H9 (cell line): ENCODE results near the gene FHIT. TPM values are rescaled to one million over a fixed set of nuclear protein-coding genes. Genes with fewer than 3 reads are reported as not detected.

Source experiments
- DNase-seq: peaks from one replicate; pipeline ENCODE4 v3.0.0-alpha.2; 2017
- H2AFZ ChIP-seq: one replicate; pipeline ENCODE4 v1.6.1; 2013; ENCODE audit warnings: mild to moderate bottlenecking, low read length, control low read depth, moderate library complexity
- H2AK5ac ChIP-seq: 2 replicates; pipeline ENCODE4 v1.6.1; 2013; ENCODE audit warnings: low read length, control low read depth, mixed read lengths; ENCODE audit not compliant: insufficient read length
- H2BK120ac ChIP-seq: one replicate; pipeline ENCODE4 v1.6.1; 2013; ENCODE audit warnings: low read depth, mild to moderate bottlenecking, low read length, control low read depth, inconsistent platforms; ENCODE audit not compliant: poor library complexity, severe bottlenecking
- H2BK12ac ChIP-seq: 2 replicates; pipeline ENCODE4 v1.6.1; 2013; ENCODE audit warnings: low read length, control low read depth, mixed read lengths, low read depth; ENCODE audit not compliant: insufficient read length
- H2BK15ac ChIP-seq: 2 replicates; pipeline ENCODE4 v1.6.1; 2013; ENCODE audit warnings: low read depth, low read length, control low read depth
- H2BK20ac ChIP-seq: one replicate; pipeline ENCODE4 v1.6.1; 2013; ENCODE audit warnings: low read depth, mild to moderate bottlenecking, low read length, control low read depth, inconsistent platforms; ENCODE audit not compliant: poor library complexity, severe bottlenecking
- H2BK5ac ChIP-seq: 2 replicates; pipeline ENCODE4 v1.6.1; 2013; ENCODE audit warnings: low read length, control low read depth, mixed read lengths; ENCODE audit not compliant: insufficient read length
- H3K14ac ChIP-seq: 2 replicates; pipeline ENCODE4 v1.6.1; 2013; ENCODE audit warnings: low read length, control low read depth; ENCODE audit not compliant: insufficient read depth
- H3K18ac ChIP-seq: 2 replicates; pipeline ENCODE4 v1.6.1; 2013; ENCODE audit warnings: low read depth, mild to moderate bottlenecking, mixed read lengths, low read length, control low read depth; ENCODE audit not compliant: insufficient read length
- H3K23ac ChIP-seq: 2 replicates; pipeline ENCODE4 v1.6.1; 2013; ENCODE audit warnings: low read length, control low read depth, mixed read lengths, low read depth; ENCODE audit not compliant: insufficient read length
- H3K23me2 ChIP-seq: 2 replicates; pipeline ENCODE4 v1.6.1; 2013; ENCODE audit warnings: low read depth, mild to moderate bottlenecking, mixed read lengths, low read length, control low read depth; ENCODE audit not compliant: insufficient read length, poor library complexity, severe bottlenecking
- H3K27ac ChIP-seq: 2 replicates; pipeline ENCODE4 v1.5.1; 2013; ENCODE audit warnings: low read length, control low read depth, mixed read lengths, low read depth; ENCODE audit not compliant: insufficient read length
- H3K27me3 ChIP-seq: 2 replicates; pipeline ENCODE4 v1.6.1; 2013; ENCODE audit warnings: low read length, control low read depth, inconsistent platforms; ENCODE audit not compliant: insufficient read depth
- H3K4ac ChIP-seq: 2 replicates; pipeline ENCODE4 v1.6.1; 2013; ENCODE audit warnings: low read depth, mild to moderate bottlenecking, control low read depth, inconsistent platforms, low read length, moderate library complexity
- H3K4me1 ChIP-seq: 2 replicates; pipeline ENCODE4 v1.6.1; 2013; ENCODE audit warnings: low read length, control low read depth, inconsistent platforms; ENCODE audit not compliant: insufficient read depth
- H3K4me2 ChIP-seq: 2 replicates; pipeline ENCODE4 v1.6.1; 2013; ENCODE audit warnings: low read length, control low read depth, mixed read lengths; ENCODE audit not compliant: insufficient read length, insufficient read depth
- H3K56ac ChIP-seq: 2 replicates; pipeline ENCODE4 v1.6.1; 2013; ENCODE audit warnings: low read depth, mild to moderate bottlenecking, mixed read lengths, low read length, control low read depth; ENCODE audit not compliant: insufficient read length
- H3K79me1 ChIP-seq: 2 replicates; pipeline ENCODE4 v1.6.1; 2013; ENCODE audit warnings: low read depth, mild to moderate bottlenecking, moderate library complexity, low read length, control low read depth, inconsistent platforms; ENCODE audit not compliant: insufficient read depth, poor library complexity, severe bottlenecking
- H3K79me2 ChIP-seq: 2 replicates; pipeline ENCODE4 v1.6.1; 2013; ENCODE audit warnings: low read length, control low read depth, inconsistent platforms; ENCODE audit not compliant: insufficient read depth
- H3K9ac ChIP-seq: 2 replicates; pipeline ENCODE4 v1.6.1; 2013; ENCODE audit warnings: low read length, control low read depth, mixed read lengths; ENCODE audit not compliant: insufficient read length; ENCODE audit errors: extremely low read depth
- H3K9me3 ChIP-seq: one replicate; pipeline ENCODE4 v1.6.1; 2013; ENCODE audit warnings: low read depth, low read length, inconsistent platforms; ENCODE audit not compliant: control insufficient read depth
- H3T11ph ChIP-seq: one replicate; pipeline ENCODE4 v1.6.1; 2013; ENCODE audit warnings: mild to moderate bottlenecking, low read length, control low read depth, inconsistent platforms
- H4K20me1 ChIP-seq: one replicate; pipeline ENCODE4 v1.6.1; 2013; ENCODE audit not compliant: control insufficient read depth, insufficient read length, insufficient read depth
- H4K5ac ChIP-seq: 2 replicates; pipeline ENCODE4 v1.6.1; 2013; ENCODE audit warnings: low read depth, mild to moderate bottlenecking, mixed read lengths, low read length, control low read depth; ENCODE audit not compliant: insufficient read length
- H4K8ac ChIP-seq: replicated peaks from 2 replicates; pipeline ENCODE4 v1.6.1; 2013; ENCODE audit warnings: low read length, control low read depth, mixed read lengths, low read depth; ENCODE audit not compliant: insufficient read length
- H4K91ac ChIP-seq: 2 replicates; pipeline ENCODE4 v1.6.1; 2013; ENCODE audit warnings: low read depth, mild to moderate bottlenecking, moderate library complexity, mixed read lengths, low read length, control low read depth; ENCODE audit not compliant: insufficient read length
- H3K27ac Mint-ChIP-seq, 3 experiments: 2 replicates in 2 of 3; 3 replicates in 1 of 3; pipeline ENCODE4 v1.8.0; 2020 to 2021; ENCODE audit warnings: mixed read lengths in 3 of 3, mild to moderate bottlenecking in 1 of 3, moderate library complexity in 1 of 3
- H3K27me3 Mint-ChIP-seq: 2 replicates; pipeline ENCODE4 v1.8.0; 2021; ENCODE audit warnings: low read depth, mild to moderate bottlenecking, moderate library complexity, mixed read lengths
- H3K36me3 Mint-ChIP-seq, 3 experiments: 2 replicates in 2 of 3; 3 replicates in 1 of 3; pipeline ENCODE4 v1.8.0; 2020 to 2021; ENCODE audit warnings: low read depth in 3 of 3, mixed read lengths in 3 of 3; ENCODE audit not compliant: insufficient read depth in 1 of 3
- H3K4me1 Mint-ChIP-seq, 2 experiments: 2 replicates each; pipeline ENCODE4 v1.8.0; 2020; ENCODE audit warnings: mixed read lengths in 2 of 2
- H3K4me3 Mint-ChIP-seq, 2 experiments: 2 replicates in 1 of 2; 3 replicates in 1 of 2; pipeline ENCODE4 v1.8.0; 2020 to 2021; ENCODE audit warnings: mild to moderate bottlenecking in 2 of 2, mixed read lengths in 2 of 2, moderate library complexity in 1 of 2
- H3K9me3 Mint-ChIP-seq, 2 experiments: 2 replicates in 1 of 2; 3 replicates in 1 of 2; pipeline ENCODE4 v1.8.0; 2020; ENCODE audit warnings: mild to moderate bottlenecking in 2 of 2, mixed read lengths in 2 of 2, moderate library complexity in 1 of 2
- WGBS: extraction: QIAGEN DNeasy Blood & Tissue Kit; methylation state at CpG from one replicate; pipeline ENCODE4 v1.1.7; 2013; ENCODE audit warnings: missing lambda C conversion rate, low lambda C conversion rate, mixed read lengths; ENCODE audit not compliant: insufficient read length; ENCODE audit errors: extremely low coverage; 5-methylcytosine and 5-hydroxymethylcytosine counted together
- total RNA-seq: library from RNA; stranded (reverse); gene quantifications from 2 replicates; pipeline ENCODE4 v1.2.1, GENCODE V29; 2021
- TF ChIP-seq, protein P1 (sequence below): fragments of 200-600 bp; sonication (generic); conservative IDR thresholded peaks from 3 replicates; pipeline ENCODE4 v1.8.0; 2021; ENCODE audit warnings: antibody characterized with exemption, mild to moderate bottlenecking

FHIT gene
- total RNA-seq, 1 experiment from 2014 or later, result 3.0 TPM

DNA sequence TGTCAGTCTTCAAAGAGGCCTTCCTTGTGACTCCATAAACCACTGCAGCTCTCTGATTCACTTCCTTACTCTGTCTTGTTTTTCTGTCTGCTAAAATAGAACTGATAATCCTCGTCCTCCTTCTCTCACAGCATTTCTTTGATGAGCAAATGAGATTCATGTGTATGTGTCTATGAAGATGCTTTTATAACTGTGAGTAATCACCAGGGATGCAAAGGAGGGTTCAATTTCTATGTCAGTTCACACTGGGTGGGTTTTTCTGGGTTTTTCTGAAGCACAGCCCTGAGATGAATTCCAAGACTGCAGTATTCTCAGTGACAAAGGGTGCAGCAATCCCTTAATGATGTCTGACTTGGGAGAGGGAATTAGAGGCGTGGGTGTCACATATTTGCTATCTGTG lies 1454.8 kb downstream of the FHIT start:
- Histone ChIP-seq H3K23ac (no peak overlapping the region), H3K56ac (no peak overlapping the region), H3K23me2 (no peaks in the 10 kb centered on the region), H3K27me3 (no peaks in the 10 kb centered on the region), H3K9ac (no peak overlapping the region), H2BK20ac (no peak overlapping the region), H3T11ph (no peak overlapping the region), H3K4me1 (no peaks in the 10 kb centered on the region), H2AK5ac (no peak overlapping the region), H2AFZ (no peak overlapping the region), H3K18ac (no peak overlapping the region), H3K27ac (no peak overlapping the region), H3K9me3 (no peaks in the 10 kb centered on the region), H3K79me2 (no peaks in the 10 kb centered on the region), H4K20me1 (no peaks in the 10 kb centered on the region), H3K14ac (no peak overlapping the region), H2BK12ac (no peak overlapping the region), H2BK5ac (no peak overlapping the region), H2BK120ac (no peak overlapping the region), H2BK15ac (no peak overlapping the region), H3K4ac (no peak overlapping the region), H4K5ac (no peak overlapping the region), H4K8ac (no peak overlapping the region), H4K91ac (no peak overlapping the region), H3K79me1 (no peaks in the 10 kb centered on the region), H3K4me2 (no peak overlapping the region)
- WGBS, result no CpG with 5 or more reads among the region's 2 CpGs
- no peaks in the 10 kb centered on the region for H3K9me3 Mint-ChIP-seq
- no peak overlapping the region; a peak in 1 of 7 replicates for H3K27ac Mint-ChIP-seq
- H3K36me3 Mint-ChIP-seq, result peaks cover 0 to 2% (median 0%) of the 10 kb centered on the region in 3 experiments; a peak in 1 of 7 replicates
- H3K4me3 Mint-ChIP-seq, result no peak overlapping the region
- no peaks in the 10 kb centered on the region for H3K27me3 Mint-ChIP-seq
- DNase-seq, result no peak
- H3K4me1 Mint-ChIP-seq, result peaks cover 3 to 6% of the 10 kb centered on the region in 2 experiments; a peak in 3 of 4 replicates
- TF ChIP-seq, protein P1, sequence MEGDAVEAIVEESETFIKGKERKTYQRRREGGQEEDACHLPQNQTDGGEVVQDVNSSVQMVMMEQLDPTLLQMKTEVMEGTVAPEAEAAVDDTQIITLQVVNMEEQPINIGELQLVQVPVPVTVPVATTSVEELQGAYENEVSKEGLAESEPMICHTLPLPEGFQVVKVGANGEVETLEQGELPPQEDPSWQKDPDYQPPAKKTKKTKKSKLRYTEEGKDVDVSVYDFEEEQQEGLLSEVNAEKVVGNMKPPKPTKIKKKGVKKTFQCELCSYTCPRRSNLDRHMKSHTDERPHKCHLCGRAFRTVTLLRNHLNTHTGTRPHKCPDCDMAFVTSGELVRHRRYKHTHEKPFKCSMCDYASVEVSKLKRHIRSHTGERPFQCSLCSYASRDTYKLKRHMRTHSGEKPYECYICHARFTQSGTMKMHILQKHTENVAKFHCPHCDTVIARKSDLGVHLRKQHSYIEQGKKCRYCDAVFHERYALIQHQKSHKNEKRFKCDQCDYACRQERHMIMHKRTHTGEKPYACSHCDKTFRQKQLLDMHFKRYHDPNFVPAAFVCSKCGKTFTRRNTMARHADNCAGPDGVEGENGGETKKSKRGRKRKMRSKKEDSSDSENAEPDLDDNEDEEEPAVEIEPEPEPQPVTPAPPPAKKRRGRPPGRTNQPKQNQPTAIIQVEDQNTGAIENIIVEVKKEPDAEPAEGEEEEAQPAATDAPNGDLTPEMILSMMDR, result no peak
